IPS-15b (cell line): ENCODE measurements around the gene PLA2G4A.

Source experiments
- H3K27me3 ChIP-seq: one replicate; pipeline ENCODE4 v1.6.1; 2013; ENCODE audit warnings: low read length; ENCODE audit not compliant: control insufficient read depth, insufficient read depth
- H3K36me3 ChIP-seq: one replicate; pipeline ENCODE4 v1.6.1; 2013; ENCODE audit warnings: low read length; ENCODE audit not compliant: control insufficient read depth, insufficient read depth
- H3K4me1 ChIP-seq: one replicate; pipeline ENCODE4 v1.6.1; 2013; ENCODE audit warnings: mild to moderate bottlenecking, low read length; ENCODE audit not compliant: control insufficient read depth, insufficient read depth
- H3K4me3 ChIP-seq: one replicate; pipeline ENCODE4 v1.5.1; 2013; ENCODE audit warnings: low read depth, low read length
- H3K9ac ChIP-seq: one replicate; pipeline ENCODE4 v1.6.1; 2013; ENCODE audit warnings: low read depth, mild to moderate bottlenecking, low read length
- H3K9me3 ChIP-seq: one replicate; pipeline ENCODE4 v1.6.1; 2013; ENCODE audit warnings: mild to moderate bottlenecking, low read length; ENCODE audit not compliant: control insufficient read depth, insufficient read depth

PLA2G4A gene

GRCh38 chr1:186835448-186835847, 6.7 kb downstream of the PLA2G4A start:
- Histone ChIP-seq H3K36me3 (no peaks in the 10 kb centered on the region), H3K4me1 (no peaks in the 10 kb centered on the region), H3K9ac (no peak overlapping the region), H3K27me3 (no peaks in the 10 kb centered on the region), H3K4me3 (no peak overlapping the region), H3K9me3 (no peaks in the 10 kb centered on the region)

- Histone ChIP-seq H3K36me3 (no peaks in the 10 kb centered on the region), H3K4me1 (no peaks in the 10 kb centered on the region), H3K27me3 (no peaks in the 10 kb centered on the region), H3K9ac (no peak overlapping the region), H3K9me3 (no peaks in the 10 kb centered on the region), H3K4me3 (no peak overlapping the region)
Observed at GRCh38 chr1:186837806-186838205, 9.1 kb downstream of the PLA2G4A start.

DNA sequence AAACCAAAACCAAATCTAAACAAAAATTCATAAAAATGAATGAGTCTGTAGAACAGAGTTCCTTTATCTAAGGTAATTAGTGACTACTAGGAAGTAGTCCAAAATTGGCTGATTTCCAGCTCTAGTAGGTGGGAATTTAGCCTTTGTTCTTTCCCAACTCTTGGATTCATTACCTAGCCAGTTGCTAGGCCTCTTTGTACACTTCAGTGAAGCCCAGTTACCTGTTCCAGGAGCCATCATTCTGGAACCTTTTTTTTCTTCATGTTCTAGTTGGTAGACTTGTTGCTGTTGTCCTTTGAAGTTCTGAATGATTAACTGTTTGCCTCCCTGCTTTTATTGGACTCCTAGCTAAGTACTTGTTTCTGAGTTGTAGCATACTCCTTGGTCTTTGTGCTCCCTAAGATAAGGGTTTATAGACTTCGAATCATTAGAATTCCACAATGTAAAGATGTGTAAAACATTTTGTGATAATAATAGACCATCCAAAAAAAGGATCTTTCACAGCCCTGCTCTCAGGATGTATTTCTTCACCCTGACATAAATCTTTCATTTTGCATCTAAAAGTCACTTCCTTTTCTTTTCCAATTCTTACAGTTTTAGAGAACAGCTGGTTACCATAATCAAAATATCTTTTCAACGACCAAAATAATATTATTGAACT, 9.8 kb downstream of the PLA2G4A start:
- Histone ChIP-seq H3K4me1 (no peaks in the 10 kb centered on the region), H3K9ac (no peak overlapping the region), H3K36me3 (no peaks in the 10 kb centered on the region)

GRCh38 chr1:186839041-186839400, 10.3 kb downstream of the PLA2G4A start:
- Histone ChIP-seq H3K36me3 (no peaks in the 10 kb centered on the region), H3K9ac (no peak overlapping the region), H3K27me3 (no peaks in the 10 kb centered on the region), H3K4me1 (no peaks in the 10 kb centered on the region), H3K9me3 (no peaks in the 10 kb centered on the region), H3K4me3 (no peak overlapping the region)

More for the DNA sequence above, 9.8 kb downstream of the PLA2G4A start:
- no peak overlapping the region for H3K4me3 ChIP-seq
- H3K9me3 ChIP-seq: no peaks in the 10 kb centered on the region
- no peaks in the 10 kb centered on the region for H3K27me3 ChIP-seq

DNA sequence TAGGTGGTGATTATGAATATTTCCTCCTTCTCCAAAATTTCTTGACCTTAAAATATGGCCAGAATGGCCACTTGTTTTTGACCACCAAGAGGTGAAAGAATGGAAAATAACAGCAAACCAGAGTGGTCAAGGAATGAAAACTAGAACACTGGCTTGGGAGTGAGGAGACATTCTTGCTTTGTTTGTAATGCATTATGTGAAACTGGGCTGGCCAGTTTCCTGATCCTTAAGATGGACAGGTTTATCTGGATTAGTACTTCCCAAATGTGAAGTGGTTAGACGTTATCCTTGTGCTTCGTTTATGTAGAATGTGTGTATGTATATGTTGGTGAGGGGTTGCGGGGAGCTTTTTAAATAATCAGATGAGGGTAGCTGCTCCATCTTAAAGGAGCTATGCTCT, 12.8 kb downstream of the PLA2G4A start:
- Histone ChIP-seq H3K4me3 (no peak overlapping the region), H3K4me1 (no peaks in the 10 kb centered on the region), H3K9ac (no peak overlapping the region)

DNA sequence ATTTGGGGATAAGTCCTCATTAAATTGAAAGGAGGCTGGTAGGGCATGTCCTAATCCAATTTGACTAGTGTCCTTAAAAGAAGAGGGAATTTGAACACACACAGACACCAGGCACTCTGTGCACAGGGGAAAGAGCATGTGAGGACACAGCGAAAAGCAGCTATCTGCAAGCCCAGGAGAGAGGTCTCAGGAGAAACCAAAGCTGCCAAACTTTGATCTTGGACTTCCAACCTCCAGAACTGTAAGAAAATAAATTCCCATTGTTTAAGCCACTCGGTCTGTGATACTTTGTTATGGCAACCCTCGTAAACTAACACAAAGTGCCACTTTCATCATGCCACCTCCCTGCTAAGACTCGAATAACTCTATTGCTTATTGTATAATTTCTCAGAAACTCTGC, 13.8 kb downstream of the PLA2G4A start:
- H3K4me1 ChIP-seq: no peaks in the 10 kb centered on the region
- H3K9me3 ChIP-seq: no peaks in the 10 kb centered on the region
- H3K27me3 ChIP-seq: no peaks in the 10 kb centered on the region
- H3K9ac ChIP-seq: no peak overlapping the region
- H3K36me3 ChIP-seq: no peaks in the 10 kb centered on the region
- H3K4me3 ChIP-seq: no peak overlapping the region

More for the DNA sequence above, 12.8 kb downstream of the PLA2G4A start:
- H3K27me3 ChIP-seq: no peaks in the 10 kb centered on the region
- H3K36me3 ChIP-seq: no peaks in the 10 kb centered on the region
- H3K9me3 ChIP-seq: no peaks in the 10 kb centered on the region

DNA sequence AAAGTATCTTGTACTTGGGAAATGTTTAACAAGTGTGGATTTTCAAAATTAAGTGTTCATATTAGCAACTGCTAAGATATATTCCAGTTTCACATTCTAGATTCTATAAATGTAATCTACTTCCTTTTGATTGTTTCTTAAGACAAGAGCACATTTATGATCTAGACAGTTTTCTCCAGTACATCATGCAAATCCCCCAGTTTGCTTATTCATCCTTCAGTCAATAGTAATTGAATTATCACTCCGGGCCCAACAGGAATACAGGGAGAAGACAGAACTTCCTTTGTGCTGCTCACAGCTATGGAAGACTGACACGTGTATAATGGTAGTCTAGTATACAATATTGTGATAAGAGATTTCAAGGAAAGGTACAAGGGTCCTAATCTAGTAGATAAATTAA, 14.5 kb downstream of the PLA2G4A start:
- Histone ChIP-seq H3K9ac (no peak overlapping the region), H3K4me1 (no peaks in the 10 kb centered on the region), H3K36me3 (no peaks in the 10 kb centered on the region), H3K4me3 (no peak overlapping the region), H3K27me3 (no peaks in the 10 kb centered on the region), H3K9me3 (no peaks in the 10 kb centered on the region)

DNA sequence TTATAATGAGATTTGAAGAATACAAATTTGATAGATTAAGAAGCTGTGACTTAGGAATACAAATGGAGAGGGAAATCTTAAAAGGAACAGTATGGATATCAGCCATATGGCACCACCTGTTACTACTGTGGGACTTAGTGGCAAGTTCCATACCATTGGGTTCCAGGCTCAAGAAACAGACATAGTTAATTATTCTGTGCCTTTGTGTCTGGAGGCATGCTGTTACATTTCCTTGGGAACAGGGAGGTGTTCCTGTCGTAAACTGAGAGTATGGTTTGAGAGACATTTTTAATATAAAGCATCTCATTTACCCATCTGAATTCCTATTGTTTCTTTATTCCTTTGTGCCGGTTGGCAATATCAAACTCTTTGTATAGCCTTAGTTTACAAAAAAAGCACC, 15.2 kb downstream of the PLA2G4A start:
- Histone ChIP-seq H3K27me3 (no peaks in the 10 kb centered on the region), H3K4me3 (no peak overlapping the region), H3K36me3 (no peaks in the 10 kb centered on the region), H3K4me1 (no peaks in the 10 kb centered on the region), H3K9me3 (no peaks in the 10 kb centered on the region), H3K9ac (no peak overlapping the region)

GRCh38 chr1:186845576-186846210, 16.9 kb downstream of the PLA2G4A start:
- Histone ChIP-seq H3K27me3 (no peaks in the 10 kb centered on the region), H3K9ac (no peak overlapping the region), H3K9me3 (no peaks in the 10 kb centered on the region), H3K36me3 (no peaks in the 10 kb centered on the region), H3K4me3 (no peak overlapping the region), H3K4me1 (no peaks in the 10 kb centered on the region)

DNA sequence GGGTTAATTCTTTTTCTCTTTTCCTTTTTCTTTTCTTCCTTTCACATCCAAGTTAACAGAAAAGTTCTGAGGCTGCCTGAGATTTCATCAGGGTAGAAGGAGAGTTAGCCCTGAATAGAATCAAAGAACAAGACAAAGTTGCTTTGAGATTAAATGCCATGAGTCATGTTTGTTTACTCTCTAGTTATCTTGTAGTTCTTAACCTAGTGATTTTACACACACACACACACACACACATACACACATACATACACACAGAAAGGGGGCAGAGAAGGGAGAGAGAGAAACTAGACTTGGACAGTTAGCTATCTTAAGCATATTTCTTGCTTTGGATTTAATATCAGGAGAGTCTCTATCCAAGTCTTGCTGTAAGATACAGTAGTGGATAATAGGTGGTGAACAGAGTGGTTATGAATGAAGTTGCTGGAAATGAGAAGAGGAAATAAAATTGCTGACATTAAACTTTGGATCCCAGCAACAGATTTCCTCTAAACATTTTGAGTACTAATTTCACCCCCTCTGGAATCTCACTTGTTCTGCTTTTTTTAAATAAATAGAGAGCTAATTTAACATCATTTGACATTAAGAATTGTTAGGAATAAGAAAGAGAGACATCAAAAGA, 19.9 kb downstream of the PLA2G4A start:
- no peaks in the 10 kb centered on the region for H3K36me3 ChIP-seq
- no peak overlapping the region for H3K9ac ChIP-seq
- H3K4me3 ChIP-seq: no peak overlapping the region
- H3K9me3 ChIP-seq: no peaks in the 10 kb centered on the region
- H3K27me3 ChIP-seq: no peaks in the 10 kb centered on the region
- no peaks in the 10 kb centered on the region for H3K4me1 ChIP-seq

DNA sequence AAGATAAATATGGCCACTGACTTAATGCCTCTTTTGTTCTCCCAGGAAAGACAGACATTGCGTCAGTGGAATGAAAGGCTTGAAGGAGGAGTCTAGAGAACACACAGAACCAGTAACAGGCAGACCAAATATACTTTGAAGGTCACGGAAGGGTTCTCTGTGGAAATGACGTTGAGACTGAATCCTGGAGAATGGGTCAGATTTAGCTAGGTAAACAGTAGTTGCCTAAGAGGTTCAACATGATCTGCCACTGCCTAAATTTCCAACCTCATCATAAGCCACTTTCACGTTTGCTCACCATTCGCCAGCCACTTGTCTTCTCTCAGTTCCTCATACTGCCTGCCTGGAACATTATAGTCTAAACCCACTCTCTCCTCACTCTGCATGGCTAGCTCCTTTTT, 20.5 kb downstream of the PLA2G4A start:
- Histone ChIP-seq H3K9ac (no peak overlapping the region), H3K9me3 (no peaks in the 10 kb centered on the region), H3K4me1 (no peaks in the 10 kb centered on the region), H3K4me3 (no peak overlapping the region), H3K36me3 (no peaks in the 10 kb centered on the region), H3K27me3 (no peaks in the 10 kb centered on the region)

GRCh38 chr1:186849826-186850225, 21.1 kb downstream of the PLA2G4A start:
- Histone ChIP-seq H3K36me3 (no peaks in the 10 kb centered on the region), H3K4me1 (no peaks in the 10 kb centered on the region), H3K9ac (no peak overlapping the region), H3K27me3 (no peaks in the 10 kb centered on the region), H3K9me3 (no peaks in the 10 kb centered on the region), H3K4me3 (no peak overlapping the region)
